ENCODE data around the gene CLEC18A. TPM values are rescaled to one million over a fixed set of nuclear protein-coding genes. Genes with fewer than 3 reads are reported as not detected.

The CLEC18A gene
- total and polyA plus RNA-seq, 2 of the 8 experiments (the other 6 are each of a cell fraction or from before 2014, with no cell fraction given) = 1.3 to 1.4 TPM

DNA sequence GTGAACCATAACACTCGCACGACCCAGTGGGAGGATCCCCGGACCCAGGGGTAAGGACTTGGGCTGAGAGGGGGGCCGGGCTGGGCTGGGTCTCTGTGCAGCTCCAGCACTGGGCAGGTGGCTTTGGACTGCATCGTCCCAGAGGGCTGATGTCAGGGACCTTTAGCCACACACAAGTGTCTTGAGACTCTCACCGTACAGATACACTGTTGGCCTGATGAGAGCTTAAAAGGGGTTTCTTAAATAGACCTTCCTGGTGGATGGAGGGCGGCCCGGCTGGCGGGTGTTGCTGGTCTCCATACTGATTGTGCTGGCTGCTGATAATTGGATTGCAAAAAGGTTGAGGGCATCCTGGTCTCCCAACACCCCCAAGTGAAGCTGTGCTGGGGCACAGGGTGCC is 21.7 kb upstream of the CLEC18A start:
- Histone ChIP-seq H3K4me2 (ENCODE audit: insufficient read depth in 1 of 2, low read depth in 2 of 2, low read length in 2 of 2) (no peak overlapping the region), H3K4me1 (replicated peaks in 1 of 4; ENCODE audit: control insufficient read depth in 3 of 4, insufficient read depth in 4 of 4, low read length in 3 of 4) (peaks cover 0 to 3% (median 2%) of the 10 kb centered on the region in 4 experiments; a peak in 3 of 7 replicates), H2BK20ac (ENCODE audit: low read length) (no peak overlapping the region), H2BK12ac (ENCODE audit: low read depth, low read length) (0 out of 2 replicates have a peak overlapping the region, but pooled peaks have one; percentile 17), H3K4ac (replicated peaks; ENCODE audit: insufficient read length, low read depth, low read length) (no peak overlapping the region), H2AK5ac (ENCODE audit: low read depth, low read length) (no peak overlapping the region), H3K27ac (ENCODE audit: low read depth, low read length) (no peak overlapping the region), H2BK5ac (ENCODE audit: low read depth, low read length) (no peak overlapping the region), H3K9me3 (ENCODE audit: insufficient read depth in 2 of 2, low read depth in 1 of 2, low read length in 1 of 2) (no peaks in the 10 kb centered on the region), H3K36me3 (ENCODE audit: control insufficient read depth in 2 of 4, insufficient read depth in 4 of 4, low read length in 3 of 4) (peaks cover 0 to 4% (median 0%) of the 10 kb centered on the region in 4 experiments; a peak in 1 of 8 replicates), H4K5ac (ENCODE audit: insufficient read length, low read depth, low read length) (no peak overlapping the region), H3K18ac (ENCODE audit: extremely low read depth, low read length) (no peak overlapping the region), H3K9ac (replicated peaks in 1 of 4; ENCODE audit: extremely low read depth in 1 of 4, low read depth in 3 of 4, low read length in 3 of 4) (no peak overlapping the region), H3K23ac (ENCODE audit: insufficient read length) (no peak overlapping the region), H4K20me1 (replicated peaks in 1 of 2; ENCODE audit: control insufficient read depth in 1 of 2, insufficient read depth in 2 of 2, low read length in 2 of 2) (no peaks in the 10 kb centered on the region), H3K27me3 (replicated peaks in 1 of 4; ENCODE audit: control insufficient read depth in 3 of 4, extremely low read depth in 1 of 4, insufficient read depth in 3 of 4, low read length in 3 of 4) (no peaks in the 10 kb centered on the region), H3K56ac (replicated peaks; ENCODE audit: insufficient read length, low read depth, low read length) (no peak overlapping the region), H2BK120ac (replicated peaks; ENCODE audit: low read depth, low read length) (no peak overlapping the region), H2BK15ac (ENCODE audit: low read length) (0 out of 2 replicates have a peak overlapping the region, but pooled peaks have one; percentile 46), H3K23me2 (ENCODE audit: low read depth, low read length) (no peaks in the 10 kb centered on the region), H3K4me3 (ENCODE audit: extremely low read depth in 1 of 4, insufficient read depth in 2 of 4, low read depth in 3 of 4, low read length in 4 of 4) (no peak overlapping the region), H4K8ac (ENCODE audit: extremely low read depth, insufficient read depth, low read length) (no peak overlapping the region), H4K91ac (replicated peaks; ENCODE audit: insufficient read length, low read length) (no peak overlapping the region), H3K79me2 (ENCODE audit: control insufficient read depth in 1 of 2, insufficient read depth in 2 of 2, low read length in 2 of 2) (no peaks in the 10 kb centered on the region), H3K14ac (ENCODE audit: insufficient read length) (no peak overlapping the region), H2AFZ (ENCODE audit: low read length) (no peak overlapping the region), H3K79me1 (ENCODE audit: low read depth, low read length) (no peaks in the 10 kb centered on the region; the same call in 1 of the 2 replicates)
- 96% methylated on average over 9 of the region's 9 CpGs; no CpG with 5 or more reads in 1 of the 2 experiments for WGBS, 2 experiments (ENCODE audit: extremely low coverage in 1 of 2, insufficient coverage in 1 of 2, insufficient read length in 1 of 2, insufficient replicate concordance in 2 of 2, low coverage in 1 of 2, low lambda C conversion rate in 2 of 2, missing lambda C conversion rate in 1 of 2)
- no peak for DNase-seq (ENCODE audit: low read depth in 1 of 2, low spot score in 2 of 2)
- CTCF ChIA-PET (ENCODE audit: partially characterized antibody) = interaction anchor here (0.6 to 9.6 kb wide), 24 partner anchors 9 to 204 kb away, joined by 3 to 123 read pairs (median 6); no protein-coding TSS in a partner anchor
- POLR2A ChIA-PET (ENCODE audit: partially characterized antibody) = interaction anchor here (1.0 to 2.3 kb wide), 2 partner anchors 12 to 33 kb away, joined by 4 to 10 read pairs; no protein-coding TSS in a partner anchor
- no peak for FAIRE-seq
- TF ChIP-seq, protein P1, sequence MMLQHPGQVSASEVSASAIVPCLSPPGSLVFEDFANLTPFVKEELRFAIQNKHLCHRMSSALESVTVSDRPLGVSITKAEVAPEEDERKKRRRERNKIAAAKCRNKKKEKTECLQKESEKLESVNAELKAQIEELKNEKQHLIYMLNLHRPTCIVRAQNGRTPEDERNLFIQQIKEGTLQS (IDR thresholded peaks at IDR 0.05; ENCODE audit: insufficient read depth, low read depth, low read length) = no peak
- TF ChIP-seq YY1 (IDR thresholded peaks at IDR 0.05; ENCODE audit: low read depth, low read length) = no peak
- TF ChIP-seq RBBP5 (IDR thresholded peaks at IDR 0.05; ENCODE audit: borderline replicate concordance, low read depth, low read length) = no peak
- TF ChIP-seq RFX5 (IDR thresholded peaks at IDR 0.05; ENCODE audit: borderline replicate concordance, low read depth, low read length) = no peak
- no peak for TF ChIP-seq HDAC6 (IDR thresholded peaks at IDR 0.05; ENCODE audit: low read depth, low read length)
- TF ChIP-seq, protein P2, sequence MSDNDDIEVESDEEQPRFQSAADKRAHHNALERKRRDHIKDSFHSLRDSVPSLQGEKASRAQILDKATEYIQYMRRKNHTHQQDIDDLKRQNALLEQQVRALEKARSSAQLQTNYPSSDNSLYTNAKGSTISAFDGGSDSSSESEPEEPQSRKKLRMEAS (IDR thresholded peaks at IDR 0.05) = no peak
- TF ChIP-seq KDM5A (IDR thresholded peaks at IDR 0.05; ENCODE audit: low read length) = no peak
- no peak for TF ChIP-seq EP300 (IDR thresholded peaks at IDR 0.05; ENCODE audit: borderline replicate concordance in 1 of 2, low read depth in 2 of 2, low read length in 2 of 2)
- TF ChIP-seq CTBP2 (IDR thresholded peaks at IDR 0.05; ENCODE audit: borderline replicate concordance, insufficient read depth, insufficient read length, low read length) = no peak
- no peak for TF ChIP-seq NRF1 (IDR thresholded peaks at IDR 0.05; ENCODE audit: low read depth, low read length)
- no peak for TF ChIP-seq POLR2AphosphoS5 (IDR thresholded peaks at IDR 0.05; ENCODE audit: low read depth, low read length)
- no peak for TF ChIP-seq KDM4A (IDR thresholded peaks at IDR 0.05; ENCODE audit: low read depth, low read length, severe bottlenecking)

Measured in H1 (cell line).